Dedifferentiated amniotic fluid mesenchymal stem cell (primary cell): ENCODE data around the gene ERAP2.
"Not testable (repeated sequence)": the region's sequence is repeated elsewhere in the genome, so short reads cannot be mapped to it uniquely, and the experiment has no call there.

Source experiments
- DNase-seq: peaks from one replicate; pipeline ENCODE4 v3.0.0-alpha.2; 2016; ENCODE audit errors: extremely low spot score

The ERAP2 gene

GRCh38 chr5:96876292-96876850 lies at the start of gene ERAP2:
ERAP2 (plus strand) TSS chr5:96876500; CDS start chr5:96879686, 3,186 bp downstream.
- peak; percentile 30 for DNase-seq

DNA sequence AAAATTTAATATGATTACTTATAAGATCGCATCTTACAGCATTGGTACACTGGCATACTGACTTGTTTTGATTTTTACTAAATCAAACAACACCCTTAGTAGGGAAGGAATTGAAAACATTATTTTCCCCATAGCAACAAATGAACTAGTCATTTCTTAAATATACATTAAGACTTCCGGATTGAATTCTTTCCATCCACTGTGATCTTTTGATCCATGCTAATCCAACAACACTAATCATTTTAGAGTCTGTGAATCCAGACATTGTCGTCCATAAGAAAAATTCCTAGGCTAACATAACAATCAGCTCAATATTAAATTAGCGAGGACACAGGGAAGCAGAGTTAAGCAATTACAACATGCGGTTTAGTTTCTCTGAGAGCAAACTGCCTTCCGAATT lies 47.0 kb upstream of the ERAP2 start:
- DNase-seq = no peak

- no peak for DNase-seq
These were observed 42.3 kb upstream of the ERAP2 start for GRCh38 chr5:96834016-96834415.

GRCh38 chr5:96835791-96836191 lies 40.5 kb upstream of the ERAP2 start:
- no peak for DNase-seq

DNA sequence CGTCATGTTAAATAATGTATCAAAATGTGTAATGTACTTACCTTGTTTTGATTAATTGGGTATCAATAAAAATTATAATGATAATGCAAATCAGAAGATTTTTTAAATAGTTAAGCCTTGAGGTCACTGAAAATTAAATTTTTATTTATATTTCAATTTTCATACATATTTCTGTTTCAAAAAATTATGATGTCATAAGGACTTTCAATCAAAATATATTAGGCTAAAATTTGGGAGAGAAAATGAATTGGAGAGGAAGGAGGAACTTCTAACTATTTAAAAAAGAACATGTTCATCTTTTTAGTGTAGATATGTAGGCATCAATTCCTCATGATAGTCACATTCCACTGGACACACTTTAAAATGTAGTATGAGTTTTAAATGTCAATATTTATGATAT lies 39.5 kb upstream of the ERAP2 start:
- DNase-seq = no peak

- no peak for DNase-seq
These were observed 39.0 kb upstream of the ERAP2 start for GRCh38 chr5:96837303-96837702.

DNA sequence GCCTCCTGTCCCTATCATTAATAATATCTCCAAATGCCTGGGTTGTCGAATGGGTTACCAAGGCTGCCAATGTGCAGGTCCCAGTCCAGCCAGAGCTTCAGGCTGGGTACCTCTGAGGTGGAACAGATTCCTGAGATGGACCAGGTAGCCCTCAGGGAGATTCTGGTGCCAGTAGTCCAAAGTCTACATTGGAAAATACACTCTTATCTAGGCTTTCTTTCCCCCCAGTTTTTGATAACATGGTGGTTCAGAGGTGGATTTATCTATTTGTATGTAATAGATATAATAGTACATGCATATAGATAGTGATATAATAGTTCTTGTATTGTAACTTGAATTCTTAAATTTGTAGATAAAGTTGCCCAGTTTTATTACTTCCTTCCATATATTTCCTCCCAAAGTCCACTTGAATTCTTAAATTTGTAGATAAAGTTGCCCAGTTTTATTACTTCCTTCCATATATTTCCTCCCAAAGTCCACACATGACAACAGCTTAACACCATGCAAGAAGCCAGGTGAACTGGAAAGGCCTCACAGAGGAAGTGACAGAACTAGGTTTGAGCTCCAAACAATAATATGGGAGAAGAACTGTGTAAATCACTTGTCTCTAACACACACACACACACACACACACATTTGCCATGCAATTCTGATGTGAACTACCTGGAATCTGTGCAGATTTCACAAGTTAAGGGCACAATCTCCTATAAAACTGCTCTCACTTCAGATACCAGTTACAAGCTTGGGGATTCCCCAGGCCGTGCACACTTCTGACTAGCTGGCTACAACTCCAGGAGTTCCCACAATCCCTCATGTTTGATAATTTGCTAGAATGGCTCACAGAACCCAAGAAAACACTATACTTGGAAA lies 37.9 kb upstream of the ERAP2 start:
- DNase-seq = no peak

DNA sequence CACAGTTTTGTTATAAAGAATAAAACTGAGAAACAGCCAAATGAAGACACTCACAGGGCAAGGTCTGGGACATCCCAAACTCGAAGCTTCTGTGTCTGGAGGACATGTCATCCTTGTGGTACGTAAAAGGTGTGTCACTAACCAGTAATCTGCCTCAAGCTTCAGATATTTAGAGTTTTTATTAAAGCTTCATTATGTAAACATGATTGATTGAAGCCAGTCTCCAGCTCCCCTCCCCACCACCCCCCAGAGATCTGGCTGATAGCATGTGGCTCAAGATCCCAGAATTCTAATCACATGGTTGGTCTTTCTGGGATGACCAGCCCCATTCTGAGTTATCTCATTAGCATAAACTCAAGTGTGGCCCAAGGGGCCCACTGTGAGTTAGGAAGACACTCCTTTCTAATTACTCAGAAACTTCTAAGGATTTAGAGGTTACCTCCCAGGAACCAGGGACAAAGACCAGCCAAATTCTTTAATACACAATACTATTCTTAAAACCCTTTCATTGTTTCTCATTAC lies 37.2 kb upstream of the ERAP2 start:
- DNase-seq = no peak

GRCh38 chr5:96841931-96842330 lies 34.4 kb upstream of the ERAP2 start:
- DNase-seq = not testable (repeated sequence)

- DNase-seq = no peak
These were observed 33.2 kb upstream of the ERAP2 start for GRCh38 chr5:96843140-96843539.

GRCh38 chr5:96844481-96844990 lies 31.8 kb upstream of the ERAP2 start:
- peak; percentile 53 for DNase-seq

GRCh38 chr5:96851312-96852062 lies 24.8 kb upstream of the ERAP2 start:
- DNase-seq = no peak

GRCh38 chr5:96852759-96853158 lies 23.5 kb upstream of the ERAP2 start:
- peak; percentile 47 for DNase-seq

- no peak for DNase-seq
These were observed 22.2 kb upstream of the ERAP2 start for GRCh38 chr5:96854067-96854466.

DNA sequence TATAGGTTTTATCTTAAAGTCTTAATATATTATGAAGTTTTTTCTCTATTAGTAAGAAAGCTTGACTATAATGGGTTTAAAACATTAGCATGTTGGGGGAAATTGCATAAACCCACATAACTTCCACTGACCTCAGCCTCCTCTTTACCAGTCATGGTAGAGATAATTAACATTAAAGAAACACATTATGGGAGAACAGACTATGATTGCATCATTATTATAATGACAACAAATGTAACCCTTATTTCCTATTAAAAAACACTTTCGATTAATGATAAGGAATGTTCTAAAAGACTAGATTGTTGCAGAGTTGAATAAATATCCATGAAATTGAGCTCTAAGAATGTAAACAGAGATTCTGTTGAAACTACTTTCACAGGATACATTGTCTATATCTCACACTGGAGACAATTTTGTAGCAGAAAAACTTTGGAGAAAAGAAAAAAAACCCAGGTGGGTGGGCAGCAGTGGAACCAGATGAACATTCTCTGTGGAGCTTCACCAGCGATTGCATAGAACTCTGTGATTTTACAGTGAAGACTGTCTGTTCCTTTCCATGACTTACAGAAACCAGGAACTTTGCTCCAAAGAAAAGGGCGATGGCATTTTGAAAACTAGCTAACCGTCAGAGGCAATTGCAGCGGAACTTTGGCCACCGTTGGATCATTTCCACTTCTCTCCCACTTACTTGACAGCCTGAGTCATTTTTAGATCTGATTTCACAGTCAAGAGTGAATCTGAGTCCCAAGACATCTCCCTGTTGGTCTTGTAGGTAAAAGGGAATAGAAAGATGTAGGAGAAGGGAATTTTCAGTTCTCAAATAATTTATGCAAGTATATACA lies 21.0 kb upstream of the ERAP2 start:
- no peak for DNase-seq

DNA sequence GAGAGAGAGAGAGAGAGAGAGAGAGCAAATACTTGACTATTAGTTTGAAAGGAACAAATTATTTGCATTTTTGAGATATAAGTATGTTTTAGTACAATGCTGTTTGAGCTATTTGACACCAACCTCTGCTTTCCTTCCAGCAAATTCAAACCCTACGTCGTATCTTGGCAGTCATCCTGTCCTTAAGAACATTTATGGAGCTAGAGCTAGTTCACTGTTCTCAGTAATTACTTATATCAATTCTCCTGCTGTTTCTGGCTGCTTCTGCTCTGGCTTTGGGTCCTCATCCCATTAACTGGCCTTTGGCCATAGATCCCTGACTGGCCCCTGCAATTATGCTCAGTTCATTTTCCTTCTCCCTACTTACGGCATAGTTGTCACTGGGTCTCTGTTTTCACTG lies 19.9 kb upstream of the ERAP2 start:
- peak; percentile 38 for DNase-seq

DNA sequence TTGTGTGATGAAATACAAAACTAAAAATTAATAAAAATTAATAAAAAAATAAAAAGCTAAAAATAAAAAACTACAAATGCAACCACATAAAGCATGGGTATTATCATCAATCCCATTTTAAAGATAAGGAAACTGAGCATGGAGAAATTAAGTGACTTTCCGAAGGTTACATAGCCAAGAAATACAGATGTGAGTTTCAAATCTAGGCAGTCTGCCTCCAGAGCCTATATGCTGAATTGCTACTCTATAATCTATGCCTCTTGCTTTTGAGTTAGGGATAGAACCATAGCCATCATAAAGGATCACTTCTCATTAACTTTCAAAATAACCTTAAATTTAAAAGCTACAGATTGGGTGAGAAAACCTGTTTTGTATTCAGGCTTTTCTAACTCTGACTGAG lies 18.8 kb upstream of the ERAP2 start:
- DNase-seq = no peak

GRCh38 chr5:96857924-96858323 lies 18.4 kb upstream of the ERAP2 start:
- DNase-seq = no peak

- no peak for DNase-seq
These were observed 16.9 kb upstream of the ERAP2 start for GRCh38 chr5:96859375-96859774.

GRCh38 chr5:96861076-96861475 lies 15.2 kb upstream of the ERAP2 start:
- DNase-seq = no peak

DNA sequence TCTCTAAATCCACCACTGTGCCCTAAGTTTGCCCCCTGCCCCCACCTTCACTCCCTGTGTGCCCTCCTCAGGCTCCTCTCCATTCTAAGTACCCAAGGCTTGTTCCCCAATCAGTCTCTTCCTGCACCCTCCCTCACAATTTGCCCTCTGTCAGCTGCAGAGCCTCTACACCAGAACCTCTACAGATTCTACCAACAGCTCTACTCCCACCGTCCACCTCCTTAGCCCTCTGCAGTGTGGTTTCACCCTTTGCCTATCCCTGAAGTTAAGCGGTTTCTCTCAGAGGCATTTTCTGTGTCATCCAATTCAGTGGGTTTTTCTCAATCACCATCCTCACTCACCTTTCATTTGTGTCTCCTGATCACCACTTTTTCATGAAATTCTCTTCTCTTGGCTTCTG lies 13.2 kb upstream of the ERAP2 start:
- DNase-seq = no peak
